Measurements from ENCODE around the gene NEDD4L. TPM values are rescaled to one million over a fixed set of nuclear protein-coding genes. Genes with fewer than 3 reads are reported as not detected.

The NEDD4L gene
- total RNA-seq, 1 donor from 2014 or later, result 162 TPM

DNA sequence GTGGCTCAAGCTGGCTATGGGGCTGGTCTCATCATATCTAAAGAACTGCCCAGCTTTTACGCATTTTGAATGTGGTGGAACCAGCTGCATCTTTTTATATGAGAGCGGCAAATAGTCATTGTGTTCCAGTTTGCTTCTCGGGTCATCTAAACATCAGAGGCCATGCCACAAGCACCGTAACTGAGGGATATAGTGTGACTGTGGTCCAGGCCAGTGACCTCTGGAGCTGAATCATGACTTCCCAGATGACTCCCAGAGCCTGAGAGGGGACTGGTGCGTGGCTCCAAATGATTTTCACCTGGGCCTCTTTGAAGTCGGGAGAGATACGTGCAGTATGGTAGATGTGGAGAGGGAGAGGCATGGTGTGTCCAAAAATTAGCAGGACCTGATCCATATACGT is 271.0 kb downstream of the NEDD4L start:
- no peak overlapping the region for H3K4me3 Mint-ChIP-seq (ENCODE audit: low read depth)
- no peak for DNase-seq (ENCODE audit: low spot score, unreplicated experiment)

DNA sequence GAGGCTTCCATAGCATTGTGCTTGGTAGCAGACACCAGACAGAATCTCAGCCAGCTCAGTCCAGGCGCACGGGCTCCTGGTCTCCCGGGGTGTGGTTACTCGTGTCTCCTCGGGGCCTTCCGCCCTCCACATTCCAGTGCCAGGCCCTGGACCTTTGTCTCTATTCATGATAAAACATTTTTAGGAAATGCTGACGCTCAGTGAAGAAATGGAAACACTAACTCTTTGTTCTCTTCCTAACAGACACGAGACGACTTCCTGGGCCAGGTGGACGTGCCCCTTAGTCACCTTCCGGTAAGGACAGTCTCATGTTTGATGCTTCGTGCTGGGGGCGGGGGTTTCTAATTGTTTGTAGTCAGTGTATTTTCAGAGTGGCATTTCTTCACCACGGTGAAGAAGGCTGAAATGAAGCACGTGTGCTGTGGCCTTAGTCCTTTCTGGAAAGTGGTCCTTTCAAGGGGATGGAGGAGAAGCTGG is 271.8 kb downstream of the NEDD4L start:
- Mint-ChIP-seq H3K4me3 (ENCODE audit: low read depth) (no peak overlapping the region), H3K9me3 (ENCODE audit: low read depth) (no peaks in the 10 kb centered on the region), H3K27me3 (no peaks in the 10 kb centered on the region), H3K27ac (no peak overlapping the region), H3K36me3 (ENCODE audit: insufficient read depth) (peaks cover 10% of the 10 kb centered on the region), H3K4me1 (ENCODE audit: low read depth) (peaks cover 22% of the 10 kb centered on the region)
- DNase-seq (ENCODE audit: low spot score, unreplicated experiment), result no peak
- TF ChIP-seq, protein P1, sequence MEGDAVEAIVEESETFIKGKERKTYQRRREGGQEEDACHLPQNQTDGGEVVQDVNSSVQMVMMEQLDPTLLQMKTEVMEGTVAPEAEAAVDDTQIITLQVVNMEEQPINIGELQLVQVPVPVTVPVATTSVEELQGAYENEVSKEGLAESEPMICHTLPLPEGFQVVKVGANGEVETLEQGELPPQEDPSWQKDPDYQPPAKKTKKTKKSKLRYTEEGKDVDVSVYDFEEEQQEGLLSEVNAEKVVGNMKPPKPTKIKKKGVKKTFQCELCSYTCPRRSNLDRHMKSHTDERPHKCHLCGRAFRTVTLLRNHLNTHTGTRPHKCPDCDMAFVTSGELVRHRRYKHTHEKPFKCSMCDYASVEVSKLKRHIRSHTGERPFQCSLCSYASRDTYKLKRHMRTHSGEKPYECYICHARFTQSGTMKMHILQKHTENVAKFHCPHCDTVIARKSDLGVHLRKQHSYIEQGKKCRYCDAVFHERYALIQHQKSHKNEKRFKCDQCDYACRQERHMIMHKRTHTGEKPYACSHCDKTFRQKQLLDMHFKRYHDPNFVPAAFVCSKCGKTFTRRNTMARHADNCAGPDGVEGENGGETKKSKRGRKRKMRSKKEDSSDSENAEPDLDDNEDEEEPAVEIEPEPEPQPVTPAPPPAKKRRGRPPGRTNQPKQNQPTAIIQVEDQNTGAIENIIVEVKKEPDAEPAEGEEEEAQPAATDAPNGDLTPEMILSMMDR (IDR thresholded peaks at IDR 0.05; ENCODE audit: unreplicated experiment), result no peak

More for the DNA sequence above, 271.0 kb downstream of the NEDD4L start:
- Mint-ChIP-seq H3K9me3 (ENCODE audit: low read depth) (no peaks in the 10 kb centered on the region), H3K27me3 (no peaks in the 10 kb centered on the region), H3K27ac (no peak overlapping the region), H3K4me1 (ENCODE audit: low read depth) (peaks cover 22% of the 10 kb centered on the region), H3K36me3 (ENCODE audit: insufficient read depth) (peaks cover 8% of the 10 kb centered on the region)
- TF ChIP-seq, protein P1 (IDR thresholded peaks at IDR 0.05; ENCODE audit: unreplicated experiment), result no peak

DNA sequence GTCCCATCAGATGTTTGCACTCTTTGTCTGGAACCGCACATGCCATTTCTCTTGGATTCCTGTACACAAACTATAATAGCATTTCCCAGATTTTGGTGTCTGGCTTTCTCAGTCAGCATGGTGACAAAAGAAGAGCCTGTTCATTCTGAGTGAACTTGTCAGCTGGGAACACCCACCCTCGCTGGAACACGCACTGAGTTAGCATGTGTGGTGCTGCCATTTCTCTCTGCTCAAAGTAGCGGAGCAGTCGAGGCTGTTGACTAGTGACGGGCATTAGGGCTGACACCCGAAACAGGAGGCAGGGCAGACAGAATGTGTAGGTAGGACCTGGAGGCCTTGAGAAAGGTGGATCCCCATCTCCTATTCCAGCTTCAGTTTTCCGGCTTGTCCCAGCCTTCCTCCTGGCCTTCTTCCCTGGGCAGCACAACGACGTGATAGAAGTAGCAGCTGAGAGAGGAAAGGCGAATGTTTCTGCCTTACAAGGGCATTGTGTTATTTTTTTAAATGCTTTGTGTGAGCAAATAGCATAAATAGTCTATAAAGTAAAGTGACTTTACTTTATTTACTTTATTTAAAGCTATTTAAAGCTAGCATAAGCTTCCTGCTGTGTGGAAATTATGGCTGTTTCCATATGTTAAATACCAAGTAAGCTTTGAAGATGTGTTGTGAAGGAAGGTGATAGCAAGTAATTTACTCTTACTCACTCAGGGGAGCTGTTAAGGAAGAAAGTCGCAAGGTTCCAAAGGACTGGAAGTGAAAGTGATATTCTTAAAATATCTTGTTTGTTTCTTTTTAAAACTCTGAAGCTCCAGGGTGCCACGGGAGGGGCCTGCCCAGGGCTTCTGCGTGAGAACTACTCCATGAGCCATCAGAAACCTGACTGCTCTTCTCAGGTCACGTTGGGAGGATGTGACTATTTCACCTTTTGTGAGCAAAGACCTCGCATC is 272.6 kb downstream of the NEDD4L start:
- Mint-ChIP-seq H3K4me3 (ENCODE audit: low read depth) (no peak overlapping the region), H3K27me3 (no peaks in the 10 kb centered on the region), H3K27ac (no peak overlapping the region), H3K4me1 (ENCODE audit: low read depth) (peaks cover 22% of the 10 kb centered on the region), H3K36me3 (ENCODE audit: insufficient read depth) (peaks cover 10% of the 10 kb centered on the region), H3K9me3 (ENCODE audit: low read depth) (no peaks in the 10 kb centered on the region)
- no peak for DNase-seq (ENCODE audit: low spot score, unreplicated experiment)
- TF ChIP-seq, protein P1 (IDR thresholded peaks at IDR 0.05; ENCODE audit: unreplicated experiment), result no peak

DNA sequence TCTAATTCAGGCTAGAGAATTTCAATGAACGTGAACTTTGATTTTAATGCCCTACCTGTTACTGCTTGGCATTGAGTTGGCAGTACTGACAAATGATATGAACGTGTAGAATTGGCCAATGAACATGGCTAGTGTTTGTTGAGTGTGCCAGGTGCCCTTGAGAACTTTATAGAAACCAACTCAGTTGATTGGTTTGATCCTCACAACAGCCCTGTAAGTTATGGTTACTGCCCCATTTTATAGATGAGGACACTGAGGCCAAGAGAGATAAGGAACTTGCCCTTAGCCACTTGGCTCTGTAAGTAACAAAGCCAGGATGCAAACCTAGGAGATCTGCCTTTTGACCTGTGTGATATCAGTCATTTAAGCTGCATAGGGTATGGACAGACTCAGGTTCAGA is 275.7 kb downstream of the NEDD4L start:
- TF ChIP-seq, protein P1 (IDR thresholded peaks at IDR 0.05; ENCODE audit: unreplicated experiment), result no peak
- no peak overlapping the region for H3K27ac Mint-ChIP-seq
- H3K36me3 Mint-ChIP-seq (ENCODE audit: insufficient read depth), result peaks cover 12% of the 10 kb centered on the region
- DNase-seq (ENCODE audit: low spot score, unreplicated experiment), result no peak
- no peak overlapping the region for H3K4me3 Mint-ChIP-seq (ENCODE audit: low read depth)
- H3K9me3 Mint-ChIP-seq (ENCODE audit: low read depth), result no peaks in the 10 kb centered on the region
- peaks cover 15% of the 10 kb centered on the region for H3K4me1 Mint-ChIP-seq (ENCODE audit: low read depth)
- no peaks in the 10 kb centered on the region for H3K27me3 Mint-ChIP-seq

DNA sequence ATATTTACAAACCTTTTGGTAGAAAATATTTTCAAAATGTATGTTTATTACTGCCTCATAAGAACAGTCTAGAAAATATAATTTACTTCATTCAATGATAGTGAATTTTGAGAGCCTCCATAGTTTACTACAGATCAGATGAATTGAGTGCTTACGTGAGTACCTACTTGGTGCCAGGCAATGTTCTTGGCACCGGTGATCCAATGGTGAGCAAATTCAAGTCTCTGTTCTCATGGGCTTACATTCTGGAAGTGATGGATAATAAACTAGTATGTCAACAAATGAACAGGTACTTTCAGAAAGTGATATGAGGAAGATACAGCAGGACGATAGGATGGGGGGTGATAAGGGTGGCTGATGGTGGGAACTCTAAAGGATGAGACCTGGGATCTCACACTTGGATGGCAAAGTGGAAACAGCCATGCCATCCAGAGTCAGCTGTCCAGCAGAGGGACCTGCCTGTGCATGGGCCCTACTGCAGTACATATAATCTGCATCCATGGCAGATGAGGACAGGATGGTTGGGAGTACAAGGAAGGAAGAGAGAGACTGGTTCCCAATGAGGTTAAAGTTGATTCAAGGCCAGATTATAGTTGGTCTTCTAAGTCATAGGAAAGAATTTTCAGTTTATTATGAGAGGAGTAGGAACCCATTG is 277.0 kb downstream of the NEDD4L start:
- H3K27ac Mint-ChIP-seq, result no peak overlapping the region
- no peaks in the 10 kb centered on the region for H3K9me3 Mint-ChIP-seq (ENCODE audit: low read depth)

More for the DNA sequence above, 277.0 kb downstream of the NEDD4L start:
- TF ChIP-seq, protein P1 (IDR thresholded peaks at IDR 0.05; ENCODE audit: unreplicated experiment), result no peak
- peaks cover 20% of the 10 kb centered on the region for H3K36me3 Mint-ChIP-seq (ENCODE audit: insufficient read depth)
- H3K27me3 Mint-ChIP-seq, result no peaks in the 10 kb centered on the region
- H3K4me3 Mint-ChIP-seq (ENCODE audit: low read depth), result no peak overlapping the region
- H3K4me1 Mint-ChIP-seq (ENCODE audit: low read depth), result peaks cover 6% of the 10 kb centered on the region
- no peak for DNase-seq (ENCODE audit: low spot score, unreplicated experiment)
